SK-N-SH (cell line): ENCODE data around the gene RND3. TPM values are rescaled to one million over a fixed set of nuclear protein-coding genes. Genes with fewer than 3 reads are reported as not detected.

Experiments
- CTCF ChIA-PET: fragments of 300-600, 350-600 bp; formaldehyde crosslinking; extraction: SDS; loops from one replicate; lab custom pipeline; 2021; lab: Yijun Ruan, JAX
- POLR2A ChIA-PET: fragments of 350-600 bp; sonication (Branson Sonifier 250); formaldehyde crosslinking; extraction: SDS; loops from one replicate; lab custom pipeline; 2020; ENCODE audit warnings: antibody characterized with exemption, inconsistent platforms; lab: Yijun Ruan, JAX
- DNase-seq: peaks from one replicate; pipeline ENCODE4 v3.0.0; 2012
- H2AFZ ChIP-seq: fragments of 200-600 bp; sonication (generic); 2 replicates; pipeline ENCODE4 v1.8.1; 2016; ENCODE audit warnings: antibody characterized with exemption, mild to moderate bottlenecking, low read depth
- H3F3A ChIP-seq: fragments of 200-600 bp; sonication (generic); replicated peaks from 2 replicates; pipeline ENCODE3; 2016; ENCODE audit warnings: antibody characterized with exemption, mild to moderate bottlenecking; ENCODE audit not compliant: insufficient read depth
- H3K27ac ChIP-seq, 2 experiments: fragments of 200-500 bp in 1 of 2; fragments of 200-600 bp in 1 of 2; sonication (Bioruptor generic) in 1 of 2; sonication (generic), shearing (Covaris generic) in 1 of 2; 2 replicates each; pipeline versions ENCODE4 v1.5.1 to v1.6.1; 2014 to 2016; ENCODE audit warnings: low read depth in 2 of 2, inconsistent platforms in 1 of 2, low read length in 1 of 2, mild to moderate bottlenecking in 1 of 2, mixed read lengths in 1 of 2
- H3K27me3 ChIP-seq: fragments of 200-600 bp; sonication (generic), shearing (Covaris generic); 2 replicates; pipeline ENCODE4 v1.6.1; 2016; ENCODE audit warnings: mixed run types; ENCODE audit not compliant: insufficient read depth
- H3K36me3 ChIP-seq, 2 experiments: fragments of 200-500 bp in 1 of 2; fragments of 200-600 bp in 1 of 2; sonication (Bioruptor generic) in 1 of 2; sonication (generic) in 1 of 2; replicated peaks in 1 of 2; 2 replicates each; pipeline versions ENCODE3 to v1.5.1; 2014 to 2016; ENCODE audit warnings: low read length in 1 of 2, mild to moderate bottlenecking in 1 of 2; ENCODE audit not compliant: insufficient read depth in 2 of 2, control insufficient read depth in 1 of 2
- H3K4me1 ChIP-seq, 2 experiments: fragments of 200-500 bp in 1 of 2; fragments of 200-600 bp in 1 of 2; sonication (Bioruptor generic) in 1 of 2; sonication (generic), shearing (Covaris generic) in 1 of 2; 2 replicates each; pipeline versions ENCODE4 v1.5.1 to v1.6.1; 2014 to 2016; ENCODE audit warnings: low read depth in 1 of 2, low read length in 1 of 2, mixed run types in 1 of 2; ENCODE audit not compliant: insufficient read depth in 2 of 2, control insufficient read depth in 1 of 2
- H3K4me2 ChIP-seq: fragments of 200-600 bp; sonication (generic), shearing (Covaris generic); 2 replicates; pipeline ENCODE4 v1.6.1; 2017; ENCODE audit warnings: mixed run types
- H3K4me3 ChIP-seq, 2 experiments: fragments of 200-500 bp in 1 of 2; fragments of 200-600 bp in 1 of 2; sonication (Bioruptor generic) in 1 of 2; sonication (generic), shearing (Covaris generic) in 1 of 2; 2 replicates each; pipeline versions ENCODE4 v1.5.1 to v1.8.1; 2014 to 2016; ENCODE audit warnings: low read depth in 2 of 2, inconsistent platforms in 1 of 2, low read length in 1 of 2, mild to moderate bottlenecking in 1 of 2, mixed read lengths in 1 of 2, moderate library complexity in 1 of 2
- H3K79me2 ChIP-seq: fragments of 200-600 bp; sonication (generic); 2 replicates; pipeline ENCODE4 v1.8.1; 2017; ENCODE audit warnings: mild to moderate bottlenecking; ENCODE audit not compliant: insufficient read depth
- H3K9ac ChIP-seq: fragments of 200-600 bp; sonication (generic); 2 replicates; pipeline ENCODE4 v1.6.1; 2017; ENCODE audit warnings: mixed run types
- H3K9me2 ChIP-seq: fragments of 200-600 bp; sonication (generic); 2 replicates; pipeline ENCODE4 v1.6.1; 2017; ENCODE audit warnings: mixed run types
- H3K9me3 ChIP-seq: fragments of 200-600 bp; sonication (generic); 2 replicates; pipeline ENCODE4 v1.6.1; 2017; ENCODE audit warnings: mixed run types, mild to moderate bottlenecking, moderate library complexity
- H4K20me1 ChIP-seq: fragments of 200-600 bp; sonication (generic); 2 replicates; pipeline ENCODE4 v1.6.1; 2017; ENCODE audit warnings: mild to moderate bottlenecking, mixed run types; ENCODE audit not compliant: insufficient read depth
- CHD2 ChIP-seq: fragments of 150-350 bp; IDR thresholded peaks from 2 replicates; pipeline ENCODE4 v1.6.1; 2018; ENCODE audit warnings: low read length; ENCODE audit not compliant: partially characterized antibody
- EP300 ChIP-seq, 2 experiments: IDR thresholded peaks; 2 replicates each; pipeline versions ENCODE4 v1.4.0 to v1.6.1; 2012; ENCODE audit warnings: borderline replicate concordance in 1 of 2, low read depth in 1 of 2, low read length in 1 of 2
- FOSL2 ChIP-seq: IDR thresholded peaks from 2 replicates; pipeline ENCODE4 v1.4.0; 2012; ENCODE audit warnings: low read depth, mild to moderate bottlenecking, moderate library complexity, borderline replicate concordance
- FOXM1 ChIP-seq: IDR thresholded peaks from 2 replicates; pipeline ENCODE4 v1.4.0; 2012; ENCODE audit warnings: low read depth, mild to moderate bottlenecking
- IRF3 ChIP-seq: fragments of 150-350 bp; IDR thresholded peaks from 2 replicates; pipeline ENCODE4 v1.6.1; 2016; ENCODE audit warnings: mild to moderate bottlenecking, low read depth, low read length
- MEF2A ChIP-seq: IDR thresholded peaks from 2 replicates; pipeline ENCODE4 v1.4.0; 2012; ENCODE audit warnings: low read depth, borderline replicate concordance
- RAD21 ChIP-seq: IDR thresholded peaks from 2 replicates; pipeline ENCODE4 v1.6.1; 2012; ENCODE audit warnings: mild to moderate bottlenecking, low read length
- RXRA ChIP-seq: IDR thresholded peaks from 2 replicates; pipeline ENCODE4 v1.4.0; 2012; ENCODE audit warnings: low read depth, mild to moderate bottlenecking, borderline replicate concordance
- TCF12 ChIP-seq: IDR thresholded peaks from 2 replicates; pipeline ENCODE4 v1.4.0; 2012
- TEAD4 ChIP-seq: IDR thresholded peaks from 2 replicates; pipeline ENCODE4 v1.4.0; 2012; ENCODE audit warnings: mild to moderate bottlenecking, borderline replicate concordance; ENCODE audit not compliant: insufficient read depth
- USF2 ChIP-seq: fragments of 150-350 bp; IDR thresholded peaks from 2 replicates; pipeline ENCODE4 v1.6.1; 2017; ENCODE audit warnings: antibody characterized with exemption, low read length, low read depth, borderline replicate concordance
- YY1 ChIP-seq: IDR thresholded peaks from 2 replicates; pipeline ENCODE4 v1.4.0; 2012; ENCODE audit warnings: low read depth, mild to moderate bottlenecking
- WGBS: methylation state at CpG from one replicate; pipeline ENCODE4 v1.1.6; 2017; ENCODE audit warnings: low lambda C conversion rate; 5-methylcytosine and 5-hydroxymethylcytosine counted together
- polyA plus RNA-seq, 3 experiments: library from polyadenylated mRNA; depleted of rRNA; stranded (reverse); fragments of >200 nt; gene quantifications; 2 replicates each; pipeline ENCODE4 v1.2.3, GENCODE V29; 2012
- TF ChIP-seq, protein P1 (sequence below): IDR thresholded peaks from 2 replicates; pipeline ENCODE4; 2012
- TF ChIP-seq, protein P2 (sequence below): fragments of 200-600 bp; sonication (generic); IDR thresholded peaks from 2 replicates; pipeline ENCODE4 v1.6.1; 2017; ENCODE audit warnings: antibody characterized with exemption, mild to moderate bottlenecking, moderate library complexity

The RND3 gene
- polyA plus RNA-seq, 1 of the 3 experiments (the other 2 are of a cell fraction) = 49.7 TPM

GRCh38 chr2:150429384-150429961 lies 58.0 kb downstream of the RND3 start:
- Histone ChIP-seq H3K36me3 (no peaks in the 10 kb centered on the region), H3K9ac (no peak overlapping the region), H3K27ac (no peak overlapping the region; a peak in 1 of 4 replicates), H3F3A (no peaks in the 10 kb centered on the region), H3K9me2 (no peaks in the 10 kb centered on the region), H3K4me1 (peaks cover 0 to 5% of the 10 kb centered on the region in 2 experiments; a peak in 2 of 4 replicates), H3K9me3 (no peaks in the 10 kb centered on the region), H3K4me3 (no peak overlapping the region), H3K79me2 (no peaks in the 10 kb centered on the region), H2AFZ (no peak overlapping the region), H3K4me2 (no peak overlapping the region), H4K20me1 (no peaks in the 10 kb centered on the region), H3K27me3 (no peaks in the 10 kb centered on the region)
- CTCF ChIA-PET = no interaction called here
- POLR2A ChIA-PET = no interaction called here
- no peak for DNase-seq
- 94% methylated on average over 3 of the region's 3 CpGs for WGBS
- no peak for TF ChIP-seq CHD2
- TF ChIP-seq, all 33 proteins: peak for 0

DNA sequence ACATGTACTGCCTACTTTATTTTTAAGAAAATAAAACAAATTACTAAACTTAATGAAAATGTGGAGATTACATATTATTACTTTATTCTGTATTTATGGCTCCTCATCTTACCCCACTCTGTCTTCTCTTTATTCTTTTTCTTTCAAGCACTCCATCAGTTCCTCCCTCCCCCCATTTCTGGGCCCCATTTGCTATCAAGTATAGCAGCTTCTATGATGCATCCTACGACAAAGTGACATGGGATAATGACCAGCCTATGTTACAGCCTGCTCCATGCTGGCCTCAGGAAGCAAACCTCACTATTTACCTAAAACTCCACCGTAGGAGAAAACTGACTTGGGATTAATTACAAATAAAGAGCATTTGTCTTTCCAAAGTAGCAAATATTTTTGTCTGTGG lies 58.8 kb downstream of the RND3 start:
- no peaks in the 10 kb centered on the region for H3K36me3 ChIP-seq
- peaks cover 0 to 5% of the 10 kb centered on the region in 2 experiments; a peak in 2 of 4 replicates for H3K4me1 ChIP-seq
- DNase-seq = no peak
- no peak overlapping the region for H3K9ac ChIP-seq
- H3K4me3 ChIP-seq = no peak overlapping the region
- H3K27ac ChIP-seq = no peak overlapping the region
- H3K9me3 ChIP-seq = no peaks in the 10 kb centered on the region
- H3K9me2 ChIP-seq = no peaks in the 10 kb centered on the region
- ChIA-PET POLR2A (no interaction called here), CTCF (no interaction called here)
- WGBS = 75% methylated on average over 2 of the region's 2 CpGs
- no peaks in the 10 kb centered on the region for H3K27me3 ChIP-seq
- H3K79me2 ChIP-seq = no peaks in the 10 kb centered on the region
- H3K4me2 ChIP-seq = no peak overlapping the region
- H4K20me1 ChIP-seq = no peaks in the 10 kb centered on the region
- no peaks in the 10 kb centered on the region for H3F3A ChIP-seq
- no peak overlapping the region for H2AFZ ChIP-seq
- no peak for TF ChIP-seq RXRA

DNA sequence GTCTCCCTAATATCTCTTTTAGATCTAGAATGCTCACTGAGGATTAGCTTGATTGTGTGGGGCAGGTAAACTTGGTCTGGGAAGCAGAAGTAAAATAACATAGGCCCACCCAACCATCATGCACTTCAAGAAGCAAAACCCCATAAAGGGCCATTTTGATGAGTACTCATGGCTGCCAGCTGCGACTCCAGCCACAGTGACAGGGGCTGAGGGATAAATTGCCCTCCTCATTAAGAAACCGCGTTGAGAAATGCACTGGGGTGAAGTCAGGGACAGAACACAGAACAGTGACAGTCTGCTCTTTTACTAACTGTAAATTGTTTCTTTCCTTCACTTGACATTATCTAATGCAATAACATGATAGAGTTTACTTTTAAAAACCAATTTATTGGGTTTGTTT lies 60.2 kb downstream of the RND3 start:
- Histone ChIP-seq H3K9ac (no peak overlapping the region), H3K79me2 (no peaks in the 10 kb centered on the region), H3K4me1 (peaks cover 0 to 4% of the 10 kb centered on the region in 2 experiments; a peak in 2 of 4 replicates), H4K20me1 (no peaks in the 10 kb centered on the region), H2AFZ (no peak overlapping the region), H3F3A (no peaks in the 10 kb centered on the region), H3K9me2 (no peaks in the 10 kb centered on the region), H3K4me2 (no peak overlapping the region), H3K36me3 (no peaks in the 10 kb centered on the region), H3K9me3 (no peaks in the 10 kb centered on the region), H3K4me3 (no peak overlapping the region), H3K27ac (no peak overlapping the region), H3K27me3 (no peaks in the 10 kb centered on the region)
- no peak for DNase-seq
- TF ChIP-seq, protein P1, sequence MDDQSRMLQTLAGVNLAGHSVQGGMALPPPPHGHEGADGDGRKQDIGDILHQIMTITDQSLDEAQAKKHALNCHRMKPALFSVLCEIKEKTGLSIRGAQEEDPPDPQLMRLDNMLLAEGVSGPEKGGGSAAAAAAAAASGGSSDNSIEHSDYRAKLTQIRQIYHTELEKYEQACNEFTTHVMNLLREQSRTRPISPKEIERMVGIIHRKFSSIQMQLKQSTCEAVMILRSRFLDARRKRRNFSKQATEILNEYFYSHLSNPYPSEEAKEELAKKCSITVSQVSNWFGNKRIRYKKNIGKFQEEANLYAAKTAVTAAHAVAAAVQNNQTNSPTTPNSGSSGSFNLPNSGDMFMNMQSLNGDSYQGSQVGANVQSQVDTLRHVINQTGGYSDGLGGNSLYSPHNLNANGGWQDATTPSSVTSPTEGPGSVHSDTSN = no peak
- no peak for TF ChIP-seq EP300 (IDR thresholded peaks at IDR 0.05; ENCODE audit: borderline replicate concordance in 1 of 2, low read depth in 1 of 2, low read length in 1 of 2)
- no peak for TF ChIP-seq YY1
- no peak for TF ChIP-seq FOXM1
- TF ChIP-seq TEAD4 = no peak
- TF ChIP-seq FOSL2 = no peak
- TF ChIP-seq, protein P2, sequence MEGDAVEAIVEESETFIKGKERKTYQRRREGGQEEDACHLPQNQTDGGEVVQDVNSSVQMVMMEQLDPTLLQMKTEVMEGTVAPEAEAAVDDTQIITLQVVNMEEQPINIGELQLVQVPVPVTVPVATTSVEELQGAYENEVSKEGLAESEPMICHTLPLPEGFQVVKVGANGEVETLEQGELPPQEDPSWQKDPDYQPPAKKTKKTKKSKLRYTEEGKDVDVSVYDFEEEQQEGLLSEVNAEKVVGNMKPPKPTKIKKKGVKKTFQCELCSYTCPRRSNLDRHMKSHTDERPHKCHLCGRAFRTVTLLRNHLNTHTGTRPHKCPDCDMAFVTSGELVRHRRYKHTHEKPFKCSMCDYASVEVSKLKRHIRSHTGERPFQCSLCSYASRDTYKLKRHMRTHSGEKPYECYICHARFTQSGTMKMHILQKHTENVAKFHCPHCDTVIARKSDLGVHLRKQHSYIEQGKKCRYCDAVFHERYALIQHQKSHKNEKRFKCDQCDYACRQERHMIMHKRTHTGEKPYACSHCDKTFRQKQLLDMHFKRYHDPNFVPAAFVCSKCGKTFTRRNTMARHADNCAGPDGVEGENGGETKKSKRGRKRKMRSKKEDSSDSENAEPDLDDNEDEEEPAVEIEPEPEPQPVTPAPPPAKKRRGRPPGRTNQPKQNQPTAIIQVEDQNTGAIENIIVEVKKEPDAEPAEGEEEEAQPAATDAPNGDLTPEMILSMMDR = no peak
- no peak for TF ChIP-seq IRF3
- no peak for TF ChIP-seq TCF12
- no peak for TF ChIP-seq CHD2
- no peak for TF ChIP-seq USF2
- TF ChIP-seq RAD21 = no peak
- no peak for TF ChIP-seq MEF2A
- 56% methylated on average over 3 of the region's 3 CpGs for WGBS
- ChIA-PET CTCF (no interaction called here), POLR2A (no interaction called here)
